Measurements from ENCODE around the gene RPL10A. TPM values are rescaled to one million over a fixed set of nuclear protein-coding genes. Genes with fewer than 3 reads are reported as not detected.

RPL10A gene
- total and polyA plus RNA-seq, 2 of the 13 experiments (the other 11 are each of a cell fraction or from before 2014, with no cell fraction given) = 1,854 to 2,726 TPM

GRCh38 chr6:35512006-35512405, 43.8 kb downstream of the RPL10A start (continued):
- TF ChIP-seq ZBTB25 (CRISPR knock-in tag; IDR thresholded peaks at IDR 0.05) = no peak
- TF ChIP-seq ETV5 (CRISPR knock-in tag; IDR thresholded peaks at IDR 0.05; ENCODE audit: borderline replicate concordance) = no peak
- TF ChIP-seq RAD21 (CRISPR knock-in tag; IDR thresholded peaks at IDR 0.05) = no peak
- TF ChIP-seq SUZ12 (IDR thresholded peaks at IDR 0.05; ENCODE audit: low read depth, low read length) = no peak
- no peak for TF ChIP-seq ZNF180 (CRISPR knock-in tag; IDR thresholded peaks at IDR 0.05; ENCODE audit: borderline replicate concordance, low read depth)

GRCh38 chr6:35512740-35513139, 44.5 kb downstream of the RPL10A start, which contains the start of gene TULP1:
Gene TULP1, minus strand, starts transcription at chr6:35512896. Its CDS starts 38 bp downstream, at chr6:35512858.
- ChIA-PET CTCF (ENCODE audit: low intra/inter-chr PET ratio, low total read pairs) (no interaction called here), POLR2A (no interaction called here)
- WGBS (ENCODE audit: low lambda C conversion rate) = 40% methylated on average over 10 of the region's 10 CpGs
- BruUV-seq (replicated peaks) = no TSS peak
- FAIRE-seq (no peak), ATAC-seq (no peak), DNase-seq (ENCODE audit: low spot score) (no peak)
- TF ChIP-seq ZNF280B (CRISPR knock-in tag; IDR thresholded peaks at IDR 0.05; ENCODE audit: borderline replicate concordance) (no peak), HIVEP1 (CRISPR knock-in tag; IDR thresholded peaks at IDR 0.05) (no peak), ZBTB8A (CRISPR knock-in tag; IDR thresholded peaks at IDR 0.05; ENCODE audit: borderline replicate concordance, low read depth) (no peak)
- TF ChIP-seq, protein P1, sequence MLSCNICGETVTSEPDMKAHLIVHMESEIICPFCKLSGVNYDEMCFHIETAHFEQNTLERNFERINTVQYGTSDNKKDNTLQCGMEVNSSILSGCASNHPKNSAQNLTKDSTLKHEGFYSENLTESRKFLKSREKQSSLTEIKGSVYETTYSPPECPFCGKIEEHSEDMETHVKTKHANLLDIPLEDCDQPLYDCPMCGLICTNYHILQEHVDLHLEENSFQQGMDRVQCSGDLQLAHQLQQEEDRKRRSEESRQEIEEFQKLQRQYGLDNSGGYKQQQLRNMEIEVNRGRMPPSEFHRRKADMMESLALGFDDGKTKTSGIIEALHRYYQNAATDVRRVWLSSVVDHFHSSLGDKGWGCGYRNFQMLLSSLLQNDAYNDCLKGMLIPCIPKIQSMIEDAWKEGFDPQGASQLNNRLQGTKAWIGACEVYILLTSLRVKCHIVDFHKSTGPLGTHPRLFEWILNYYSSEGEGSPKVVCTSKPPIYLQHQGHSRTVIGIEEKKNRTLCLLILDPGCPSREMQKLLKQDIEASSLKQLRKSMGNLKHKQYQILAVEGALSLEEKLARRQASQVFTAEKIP (CRISPR knock-in tag; IDR thresholded peaks at IDR 0.05; ENCODE audit: borderline replicate concordance) = no peak
- TF ChIP-seq, protein P2, sequence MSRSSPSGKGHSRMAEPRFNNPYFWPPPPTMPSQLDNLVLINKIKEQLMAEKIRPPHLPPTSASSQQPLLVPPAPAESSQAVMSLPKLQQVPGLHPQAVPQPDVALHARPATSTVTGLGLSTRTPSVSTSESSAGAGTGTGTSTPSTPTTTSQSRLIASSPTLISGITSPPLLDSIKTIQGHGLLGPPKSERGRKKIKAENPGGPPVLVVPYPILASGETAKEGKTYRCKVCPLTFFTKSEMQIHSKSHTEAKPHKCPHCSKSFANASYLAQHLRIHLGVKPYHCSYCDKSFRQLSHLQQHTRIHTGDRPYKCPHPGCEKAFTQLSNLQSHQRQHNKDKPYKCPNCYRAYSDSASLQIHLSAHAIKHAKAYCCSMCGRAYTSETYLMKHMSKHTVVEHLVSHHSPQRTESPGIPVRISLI (CRISPR knock-in tag; IDR thresholded peaks at IDR 0.05; ENCODE audit: borderline replicate concordance) = no peak
- H3K27me3 ChIP-seq (ENCODE audit: control insufficient read depth in 1 of 2, insufficient read depth in 2 of 2, low read length in 2 of 2) = peaks cover 2 to 55% of the 10 kb centered on the region in 2 experiments; a peak in 4 of 5 replicates
- no peaks in the 10 kb centered on the region for H3K79me2 ChIP-seq (ENCODE audit: insufficient read depth, low read length)
- H3K4me1 ChIP-seq (ENCODE audit: insufficient read depth, low read length) = no peaks in the 10 kb centered on the region
- H3K4me3 ChIP-seq (replicated peaks in 1 of 3; ENCODE audit: insufficient read depth in 1 of 3, low read depth in 2 of 3, low read length in 3 of 3) = no peak within 1 kb of the TSS
- H4K20me1 ChIP-seq (ENCODE audit: insufficient read depth, low read length) = no peaks in the 10 kb centered on the region
- intact Hi-C loops (cut with micrococcal nuclease; ENCODE audit: unreplicated experiment) = no loop called here
- no peak within 1 kb of the TSS for H2AFZ ChIP-seq (ENCODE audit: low read length)
- H3K9ac ChIP-seq (ENCODE audit: insufficient read depth, low read depth, low read length) = no peak within 1 kb of the TSS
- no peak within 1 kb of the TSS for H3K4me2 ChIP-seq (ENCODE audit: low read depth, low read length)
- H3K27ac ChIP-seq (ENCODE audit: extremely low read length, insufficient read depth, low read length) = no peak within 1 kb of the TSS
- H3K9me3 ChIP-seq (ENCODE audit: low read length) = no peaks in the 10 kb centered on the region
- in situ Hi-C loops (cut with HindIII; ENCODE audit: extremely low pct_ligation_motif_present, low pct_unique_long_range_greater_than_20kb) = no loop called here
- H3K36me3 ChIP-seq (replicated peaks in 1 of 2; ENCODE audit: control insufficient read depth in 1 of 2, insufficient read depth in 2 of 2, low read length in 2 of 2) = no peaks in the 10 kb centered on the region
